AG09309 (cell line): ENCODE data around the gene NR1D1.
A peak's percentile ranks its signal among the peaks of the same experiment; 100 is the strongest.

ENCODE experiments used
- DNase-seq: peaks from one replicate; pipeline ENCODE4 v3.0.0-alpha.2; 2010; ENCODE audit warnings: low read depth
- H3K4me3 ChIP-seq: 2 replicates; pipeline ENCODE4 v1.5.1; 2011; ENCODE audit warnings: mild to moderate bottlenecking, low read depth, low read length, moderate library complexity; ENCODE audit not compliant: control insufficient read depth
- TF ChIP-seq, protein P1 (sequence below): IDR thresholded peaks from 2 replicates; pipeline ENCODE4 v1.5.1; 2011; ENCODE audit warnings: mild to moderate bottlenecking, low read depth, low read length, inconsistent platforms; ENCODE audit not compliant: insufficient read depth, control insufficient read depth; ENCODE audit errors: missing control alignments

NR1D1 gene

DNA sequence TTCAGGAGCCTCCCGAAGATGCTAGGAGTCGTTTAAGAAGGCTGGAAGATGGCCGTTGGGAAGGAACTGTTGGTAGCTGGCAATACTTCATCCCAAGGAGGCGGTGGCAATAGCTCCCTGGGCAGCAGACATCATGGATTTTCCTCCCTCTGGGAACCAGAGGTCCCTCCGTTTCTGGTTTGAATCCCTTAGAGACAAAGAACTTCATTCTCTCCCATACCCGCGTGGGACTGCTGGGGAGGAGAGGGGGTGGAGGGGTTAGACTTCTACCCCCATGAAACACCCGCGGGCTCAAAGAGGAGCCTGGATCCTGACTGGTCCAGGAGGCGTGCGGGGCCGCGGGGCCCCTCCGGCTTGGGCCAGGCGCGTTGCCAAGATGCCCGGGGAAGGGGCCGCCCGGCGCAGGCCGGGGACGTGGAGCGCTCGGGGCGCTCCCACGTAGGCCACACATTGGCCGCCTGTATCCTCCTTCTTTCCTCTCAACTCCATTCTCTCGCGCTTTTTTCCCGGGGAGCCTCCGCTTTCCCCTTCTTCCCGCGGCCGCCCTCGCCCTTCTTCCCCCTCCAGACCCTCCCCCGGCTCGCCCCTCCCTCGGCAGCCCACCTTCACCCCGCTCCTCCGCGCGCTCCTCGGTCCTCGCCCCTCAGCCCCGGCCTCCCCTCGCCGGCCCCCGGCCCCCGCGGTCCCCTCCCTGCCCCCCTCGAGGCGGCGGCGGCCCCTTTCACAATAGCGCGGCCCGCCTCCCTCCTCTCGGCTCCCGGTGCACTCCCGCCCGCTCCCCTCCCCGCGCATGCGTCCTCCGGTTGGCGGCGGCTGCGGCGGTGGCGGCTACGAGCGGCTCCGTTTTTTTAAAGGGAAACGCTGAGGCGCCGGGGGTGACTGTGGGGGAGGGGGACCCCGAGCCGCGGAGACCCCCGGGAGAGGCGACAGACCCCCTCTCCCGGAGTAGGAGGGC, 21.1 kb upstream of the NR1D1 start, which contains the start of gene MSL1:
Gene MSL1 (plus strand): TSS at position 791 of the 955 bp plus-strand sequence. CDS start 642 bp downstream, outside the sequence.
- TF ChIP-seq, protein P1, sequence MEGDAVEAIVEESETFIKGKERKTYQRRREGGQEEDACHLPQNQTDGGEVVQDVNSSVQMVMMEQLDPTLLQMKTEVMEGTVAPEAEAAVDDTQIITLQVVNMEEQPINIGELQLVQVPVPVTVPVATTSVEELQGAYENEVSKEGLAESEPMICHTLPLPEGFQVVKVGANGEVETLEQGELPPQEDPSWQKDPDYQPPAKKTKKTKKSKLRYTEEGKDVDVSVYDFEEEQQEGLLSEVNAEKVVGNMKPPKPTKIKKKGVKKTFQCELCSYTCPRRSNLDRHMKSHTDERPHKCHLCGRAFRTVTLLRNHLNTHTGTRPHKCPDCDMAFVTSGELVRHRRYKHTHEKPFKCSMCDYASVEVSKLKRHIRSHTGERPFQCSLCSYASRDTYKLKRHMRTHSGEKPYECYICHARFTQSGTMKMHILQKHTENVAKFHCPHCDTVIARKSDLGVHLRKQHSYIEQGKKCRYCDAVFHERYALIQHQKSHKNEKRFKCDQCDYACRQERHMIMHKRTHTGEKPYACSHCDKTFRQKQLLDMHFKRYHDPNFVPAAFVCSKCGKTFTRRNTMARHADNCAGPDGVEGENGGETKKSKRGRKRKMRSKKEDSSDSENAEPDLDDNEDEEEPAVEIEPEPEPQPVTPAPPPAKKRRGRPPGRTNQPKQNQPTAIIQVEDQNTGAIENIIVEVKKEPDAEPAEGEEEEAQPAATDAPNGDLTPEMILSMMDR = no peak
- peak within 1 kb of the TSS; percentile 95 for H3K4me3 ChIP-seq
- no peak for DNase-seq

DNA sequence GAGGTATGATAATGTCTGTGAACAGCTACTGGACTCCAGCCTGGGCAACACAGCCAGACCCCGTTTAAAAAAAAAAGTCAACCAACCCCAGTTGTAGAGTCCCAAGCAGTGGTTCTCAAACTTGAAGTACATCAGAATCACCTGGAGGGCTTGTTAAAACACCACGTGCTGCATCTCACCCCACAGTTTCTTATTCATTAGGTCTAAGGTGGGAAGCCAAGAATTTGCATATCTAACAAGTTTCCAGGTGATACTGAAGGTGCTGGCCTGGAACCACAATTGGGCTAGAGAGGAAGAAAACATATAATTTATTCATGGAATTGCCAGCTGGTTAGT, 14.7 kb upstream of the NR1D1 start:
- TF ChIP-seq, protein P1 = no peak
- H3K4me3 ChIP-seq = no peak overlapping the region
- DNase-seq = no peak

DNA sequence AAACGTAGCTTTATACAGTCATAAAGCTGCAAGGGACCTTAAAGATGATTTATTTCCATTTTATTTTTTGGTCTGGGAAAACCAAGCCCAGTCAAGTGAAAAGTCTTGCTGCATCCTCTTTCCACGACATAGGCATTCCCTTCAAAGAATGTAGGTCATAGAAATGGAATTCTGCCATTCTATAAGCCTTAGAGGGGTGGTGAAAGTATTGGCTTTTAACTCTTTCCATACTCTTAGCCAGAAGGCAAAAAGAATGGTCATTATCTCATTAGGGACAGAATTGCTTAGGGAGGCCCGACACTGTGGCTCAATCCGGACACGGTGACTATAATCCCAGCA, 13.5 kb upstream of the NR1D1 start:
- DNase-seq = no peak
- TF ChIP-seq, protein P1 = no peak
- H3K4me3 ChIP-seq = no peak overlapping the region

DNA sequence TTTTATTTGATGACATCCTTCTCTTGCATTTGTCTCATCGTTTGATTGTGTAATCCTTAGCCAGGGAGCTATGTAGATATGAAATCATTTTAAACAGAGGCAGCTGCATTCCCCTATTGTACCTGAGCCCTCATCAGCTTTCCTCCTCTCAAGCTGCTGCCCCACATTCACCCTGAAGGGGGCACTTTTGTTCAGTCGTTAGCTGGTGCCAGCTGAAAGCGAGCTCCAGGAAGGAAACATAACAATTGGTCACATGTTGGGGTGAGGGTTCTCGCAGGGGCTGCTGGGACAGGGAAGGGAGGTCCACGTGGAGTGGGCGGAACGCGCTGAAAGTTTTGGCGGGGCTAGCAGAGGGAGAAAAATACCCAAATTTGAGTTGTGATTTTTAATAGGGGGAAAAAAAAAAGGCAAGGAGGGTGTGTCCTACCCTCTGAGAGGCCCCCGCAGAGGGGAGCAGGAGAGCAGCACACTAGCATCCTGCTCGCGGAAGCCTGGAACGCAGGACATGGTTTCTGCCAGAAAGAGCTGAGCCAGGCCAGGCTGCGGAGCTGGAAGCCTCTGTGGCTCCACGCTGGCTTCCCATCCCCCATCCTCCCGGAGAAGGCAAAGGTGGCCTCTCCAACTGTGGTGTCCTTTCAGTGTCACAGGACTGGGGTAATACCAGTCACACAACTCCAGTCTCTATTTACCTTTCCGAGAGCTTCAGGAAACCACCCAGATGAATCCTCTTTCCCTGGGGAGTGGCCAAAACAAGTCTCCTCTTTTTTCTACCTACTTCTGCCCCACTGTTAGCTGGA, 12.9 kb upstream of the NR1D1 start:
- peak overlapping the region; percentile 36 for H3K4me3 ChIP-seq
- peak; percentile 88 for DNase-seq
- TF ChIP-seq, protein P1 = peak; percentile 87

DNA sequence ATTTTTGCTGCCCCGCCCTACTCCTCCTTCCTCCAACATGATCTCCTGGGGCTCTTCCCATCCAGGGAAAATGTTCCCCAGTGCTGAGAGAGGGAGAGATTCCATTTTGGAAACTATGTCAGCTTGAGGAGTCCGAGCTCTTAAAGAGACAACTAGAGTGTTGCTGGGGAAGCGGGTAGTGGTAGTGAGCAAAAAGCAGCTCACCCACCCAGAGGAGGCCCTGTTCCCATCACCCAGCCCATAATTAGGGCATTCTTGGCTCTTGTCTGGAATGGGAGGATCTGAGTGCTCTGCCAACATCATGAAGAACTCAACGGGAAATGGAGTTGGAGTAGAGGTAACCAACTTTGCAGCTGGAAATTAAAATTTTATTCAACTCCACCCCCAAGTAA, 12.3 kb upstream of the NR1D1 start:
- DNase-seq = no peak
- no peak overlapping the region for H3K4me3 ChIP-seq
- TF ChIP-seq, protein P1 = no peak

DNA sequence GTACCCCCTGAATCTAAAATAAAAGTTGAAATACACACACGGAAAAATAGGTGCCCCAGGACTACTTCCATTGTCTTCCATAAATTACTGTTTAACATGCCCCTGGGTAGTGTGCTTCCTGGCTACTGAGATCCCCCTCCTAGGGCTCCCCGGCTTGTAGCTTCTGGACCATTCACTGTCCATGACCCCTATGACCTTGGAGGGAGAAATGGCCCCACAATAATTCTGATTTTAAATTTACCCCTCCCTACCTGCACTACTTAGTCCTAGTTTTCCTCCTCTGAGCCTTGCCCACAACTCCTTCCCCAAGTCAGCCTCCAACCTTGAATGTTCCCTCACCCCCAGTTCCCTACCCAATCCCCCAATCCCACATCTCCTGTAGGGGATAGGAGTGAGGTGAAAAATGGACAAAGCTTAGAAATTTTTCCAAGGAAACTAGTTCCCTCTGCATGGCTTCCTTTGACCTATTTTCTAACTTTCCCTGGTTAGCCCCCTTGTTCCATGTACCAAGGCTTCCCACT, 11.9 kb upstream of the NR1D1 start:
- TF ChIP-seq, protein P1 = no peak
- no peak for DNase-seq
- no peak overlapping the region for H3K4me3 ChIP-seq
